GM12878 (cell line): Measurements from ENCODE around the gene DST. TPM values are rescaled to one million over a fixed set of nuclear protein-coding genes. Genes with fewer than 3 reads are reported as not detected.

Experiments used
- ATAC-seq: fragments of 200-7000 bp; cut with Tn5 transposase; 3 replicates; pipeline ENCODE4 v1.9.1; 2020; ENCODE audit warnings: mild to moderate bottlenecking, moderate library complexity
- BruUV-seq: library from RNA; stranded (reverse); fragments of 400-500 nt; replicated peaks from 2 replicates; lab custom pipeline; 2021; lab: Mats Ljungman, UMichigan
- CTCF ChIA-PET: fragments of 300-600 bp; sonication (Branson Sonifier 250); formaldehyde crosslinking; extraction: SDS; loops from one replicate; lab custom pipeline; 2021; ENCODE audit warnings: inconsistent platforms; lab: Yijun Ruan, JAX
- POLR2A ChIA-PET: fragments of 350-600 bp; formaldehyde crosslinking; extraction: SDS; loops from one replicate; lab custom pipeline; 2021; ENCODE audit warnings: inconsistent platforms; lab: Charles Lee
- RAD21 ChIA-PET: fragments of 300-600 bp; sonication (Branson Sonifier 250); formaldehyde crosslinking; loops from one replicate; lab custom pipeline; 2023; ENCODE audit warnings: antibody characterized with exemption; ENCODE audit not compliant: unreplicated experiment; lab: Charles Lee
- SMC1A ChIA-PET: fragments of 300-600 bp; sonication (Branson Sonifier 250); formaldehyde crosslinking; loops from one replicate; lab custom pipeline; 2023; ENCODE audit not compliant: unreplicated experiment, uncharacterized antibody; lab: Charles Lee
- DNase-seq: peaks from one replicate; pipeline ENCODE4 v3.0.0-alpha.2; 2011; ENCODE audit warnings: low read depth, low spot score
- FAIRE-seq: peaks from 3 replicates; lab custom pipeline; 2011; peaks lifted over from hg19 to GRCh38; lab: Jason Lieb, UNC
- H2AFZ ChIP-seq: 2 replicates; pipeline ENCODE4 v1.6.0; 2011; ENCODE audit warnings: low read depth, low read length, control low read depth; ENCODE audit not compliant: control insufficient read depth
- H3K27ac ChIP-seq: 2 replicates; pipeline ENCODE4 v1.5.1; 2011; ENCODE audit warnings: control low read depth; ENCODE audit not compliant: control insufficient read depth, insufficient read depth
- H3K27me3 ChIP-seq, 2 experiments: replicated peaks in 1 of 2; 2 replicates each; pipeline versions ENCODE4 v1.6.0 to v1.6.1; 2011; ENCODE audit warnings: low read length in 1 of 2; ENCODE audit not compliant: control insufficient read depth in 2 of 2, insufficient read depth in 2 of 2
- H3K36me3 ChIP-seq, 2 experiments: 2 replicates each; pipeline ENCODE4 v1.5.1; 2011; ENCODE audit warnings: low read length in 1 of 2; ENCODE audit not compliant: control insufficient read depth in 2 of 2, insufficient read depth in 2 of 2
- H3K4me1 ChIP-seq: 2 replicates; pipeline ENCODE4 v1.6.1; 2011; ENCODE audit warnings: mild to moderate bottlenecking, low read length, moderate library complexity, mixed read lengths; ENCODE audit not compliant: control insufficient read depth, insufficient read depth
- H3K4me2 ChIP-seq: 2 replicates; pipeline ENCODE4 v1.6.0; 2011; ENCODE audit warnings: control low read depth; ENCODE audit not compliant: control insufficient read depth, insufficient read depth
- H3K4me3 ChIP-seq: fragments of 200-600 bp; sonication (generic); 2 replicates; pipeline ENCODE4 v1.5.1; 2016
- H3K79me2 ChIP-seq: 2 replicates; pipeline ENCODE4 v1.6.0; 2011; ENCODE audit warnings: low read length; ENCODE audit not compliant: control insufficient read depth, insufficient read depth
- H3K9ac ChIP-seq: 2 replicates; pipeline ENCODE4 v1.8.0; 2011; ENCODE audit warnings: low read length, control low read depth, mixed read lengths; ENCODE audit not compliant: control insufficient read depth, insufficient read depth
- H3K9me3 ChIP-seq: replicated peaks from 3 replicates; pipeline ENCODE4 v1.5.1; 2011; ENCODE audit warnings: mild to moderate bottlenecking, low read length; ENCODE audit not compliant: control insufficient read depth, insufficient read depth
- H4K20me1 ChIP-seq: 2 replicates; pipeline ENCODE4 v1.6.0; 2011; ENCODE audit not compliant: control insufficient read depth, insufficient read depth
- CBX5 ChIP-seq: sonication (generic); IDR thresholded peaks from 2 replicates; pipeline ENCODE4 v1.6.1; 2016; ENCODE audit warnings: low read depth, moderate library complexity, mild to moderate bottlenecking, inconsistent platforms
- MAX ChIP-seq: IDR thresholded peaks from 2 replicates; pipeline ENCODE4 v1.6.1; 2012; ENCODE audit warnings: low read depth, low read length, improper control_type of control experiment
- POU2F2 ChIP-seq: IDR thresholded peaks from 3 replicates; pipeline ENCODE4 v1.6.1; 2011; ENCODE audit warnings: low read depth, mild to moderate bottlenecking, low read length, borderline replicate concordance
- RCOR1 ChIP-seq: conservative IDR thresholded peaks from 2 replicates; pipeline ENCODE4 v1.6.1; 2012; ENCODE audit warnings: low read depth, low read length, improper control_type of control experiment
- RELB ChIP-seq: fragments of 450-650 bp; IDR thresholded peaks from 2 replicates; pipeline ENCODE4 v1.6.1; 2017; ENCODE audit warnings: low read depth, mild to moderate bottlenecking, moderate library complexity
- RUNX3 ChIP-seq: IDR thresholded peaks from 2 replicates; pipeline ENCODE4 v1.6.1; 2012; ENCODE audit warnings: low read length, inconsistent platforms
- TBL1XR1 ChIP-seq: IDR thresholded peaks from 2 replicates; pipeline ENCODE4 v1.6.1; 2012; ENCODE audit warnings: low read depth, low read length, improper control_type of control experiment
- ZNF24 ChIP-seq: fragments of 450-650 bp; IDR thresholded peaks from 2 replicates; pipeline ENCODE4 v1.6.1; 2017; ENCODE audit warnings: antibody characterized with exemption, mild to moderate bottlenecking
- WGBS: methylation state at CpG from one replicate; pipeline ENCODE4 v1.1.6; 2016; ENCODE audit warnings: low lambda C conversion rate; ENCODE audit not compliant: insufficient replicate concordance, insufficient coverage; ENCODE audit errors: missing lambda C conversion rate; 5-methylcytosine and 5-hydroxymethylcytosine counted together
- in situ Hi-C: fragments of 300-500 bp; cut with MboI; formaldehyde crosslinking; loops from 9 replicates; pipeline ENCODE4 v1.14.3; 2018; ENCODE audit warnings: mixed read lengths
- intact Hi-C: fragments of 100-400 bp; cut with micrococcal nuclease; formaldehyde crosslinking; loops from one replicate; pipeline ENCODE4 v1.14.2; 2022; ENCODE audit not compliant: unreplicated experiment
- polyA plus RNA-seq, 11 experiments: library from polyadenylated mRNA; depleted of rRNA in 4 of 11; unstranded in 6 of 11; stranded (reverse) in 5 of 11; fragments of >200 nt; fragmentation: Nextera tagmentation in 4 of 11; fragmentation: Illumina TruSeq in 1 of 11; extraction: Ambion mirVana in 4 of 11; extraction: Trizol in 1 of 11; gene quantifications; 1 replicate in 1 of 11; 2 replicates in 10 of 11; pipeline versions ENCODE4 v1.2.1 to v1.2.3, GENCODE V29; 2011 to 2016; ENCODE audit warnings: inconsistent platforms in 2 of 11, missing spikeins in 2 of 11, low read depth in 1 of 11
- total RNA-seq, 4 experiments: library from RNA; depleted of rRNA in 3 of 4; stranded (reverse); fragments of >200 nt in 3 of 4; fragmentation: Illumina TruSeq in 1 of 4; extraction: Trizol in 1 of 4; gene quantifications; 2 replicates each; pipeline versions ENCODE4 v1.2.1 to v1.2.3, GENCODE V29; 2013 to 2021
- TF ChIP-seq, protein P1 (sequence below): fragments of 450-650 bp; IDR thresholded peaks from 2 replicates; pipeline ENCODE4 v1.6.1; 2017; ENCODE audit warnings: mild to moderate bottlenecking, moderate library complexity

The DST gene
- total and polyA plus RNA-seq, 10 of the 15 experiments (the other 5 are each of a cell fraction or from before 2014, with no cell fraction given): 32.1 to 156 (median 75.0) TPM

GRCh38 chr6:56594699-56595098, 48.0 kb downstream of the DST start:
- no peaks in the 10 kb centered on the region for H3K79me2 ChIP-seq
- POLR2A ChIA-PET: interaction anchor here (1.0 to 2.4 kb wide), 6 partner anchors 24 to 258 kb away, joined by 3 to 26 read pairs (median 4); no protein-coding TSS in a partner anchor
- SMC1A ChIA-PET: interaction anchor here (0.5 to 4.4 kb wide), 37 partner anchors 9 to 296 kb away, joined by 3 to 24 read pairs (median 6); no protein-coding TSS in a partner anchor
- H4K20me1 ChIP-seq: no peaks in the 10 kb centered on the region
- no peak overlapping the region for H2AFZ ChIP-seq
- no peaks in the 10 kb centered on the region for H3K9me3 ChIP-seq
- intact Hi-C loops: loop anchor here (2.0 kb wide), 2 partner anchors 52 to 280 kb away; no protein-coding TSS in a partner anchor
- no peak overlapping the region for H3K9ac ChIP-seq
- no peak overlapping the region; the same call in 1 of the 2 replicates for H3K4me2 ChIP-seq
- in situ Hi-C loops: loop anchor here (5.0 to 25.0 kb wide), 2 partner anchors 232 to 607 kb away; no protein-coding TSS in a partner anchor
- DNase-seq: peak; percentile 24
- TF ChIP-seq RUNX3 (no peak), TBL1XR1 (no peak), RCOR1 (no peak), MAX (no peak)
- BruUV-seq: no TSS peak
- H3K27me3 ChIP-seq: no peaks in the 10 kb centered on the region
- CTCF ChIA-PET: interaction anchor here (0.7 to 5.9 kb wide), 50 partner anchors 10 to 722 kb away, joined by 3 to 84 read pairs (median 8); partner anchors contain the start of genes BEND6 and PRIM2
- no peak overlapping the region for H3K4me3 ChIP-seq
- H3K36me3 ChIP-seq: peaks cover 0 to 26% of the 10 kb centered on the region in 2 experiments; a peak in 3 of 4 replicates
- RAD21 ChIA-PET: interaction anchor here (0.7 to 3.9 kb wide), 23 partner anchors 13 to 280 kb away, joined by 3 to 36 read pairs (median 4); no protein-coding TSS in a partner anchor
- peaks cover 25% of the 10 kb centered on the region for H3K4me1 ChIP-seq
- FAIRE-seq: no peak
- peak; percentile 36 for ATAC-seq
- H3K27ac ChIP-seq: peak overlapping the region; percentile 62

GRCh38 chr6:56593801-56594318, 48.8 kb downstream of the DST start:
- ChIA-PET POLR2A (interaction anchor here (0.6 to 2.4 kb wide), 6 partner anchors 23 to 573 kb away, joined by 3 to 26 read pairs (median 4); no protein-coding TSS in a partner anchor), SMC1A (interaction anchor here (0.8 to 4.4 kb wide), 36 partner anchors 10 to 297 kb away, joined by 3 to 24 read pairs (median 6); no protein-coding TSS in a partner anchor), RAD21 (interaction anchor here (0.8 to 3.9 kb wide), 20 partner anchors 12 to 271 kb away, joined by 3 to 36 read pairs (median 4); no protein-coding TSS in a partner anchor), CTCF (interaction anchor here (0.7 to 5.9 kb wide), 46 partner anchors 10 to 371 kb away, joined by 3 to 84 read pairs (median 9); partner anchors contain the start of gene BEND6)
- peaks cover 0 to 27% of the 10 kb centered on the region in 2 experiments; a peak in 3 of 4 replicates for H3K36me3 ChIP-seq
- H3K9ac ChIP-seq: no peak overlapping the region
- no TSS peak for BruUV-seq
- DNase-seq (peak; percentile 93), ATAC-seq (peak; percentile 91), FAIRE-seq (peak; percentile 100)
- 0% methylated on average over 5 of the region's 5 CpGs for WGBS
- no peaks in the 10 kb centered on the region for H4K20me1 ChIP-seq
- no peaks in the 10 kb centered on the region for H3K79me2 ChIP-seq
- intact Hi-C loops (loop anchor here (1.0 to 2.0 kb wide), 3 partner anchors 51 to 279 kb away; no protein-coding TSS in a partner anchor), in situ Hi-C loops (loop anchor here (5.0 to 25.0 kb wide), 2 partner anchors 232 to 607 kb away; no protein-coding TSS in a partner anchor)
- peaks cover 25% of the 10 kb centered on the region for H3K4me1 ChIP-seq
- peak overlapping the region; percentile 65 for H3K27ac ChIP-seq
- H3K9me3 ChIP-seq: no peaks in the 10 kb centered on the region; the same call in 2 of the 3 replicates
- H3K27me3 ChIP-seq: no peaks in the 10 kb centered on the region
- H3K4me3 ChIP-seq: 0 out of 2 replicates have a peak overlapping the region, but pooled peaks have one; percentile 6
- H2AFZ ChIP-seq: no peak overlapping the region
- H3K4me2 ChIP-seq: peak overlapping the region; percentile 76
- TF ChIP-seq RELB (peak; percentile 83), POU2F2 (no peak), ZNF24 (peak; percentile 99), CBX5 (peak; percentile 84; the same call in 1 of the 2 replicates)
- TF ChIP-seq, protein P1, sequence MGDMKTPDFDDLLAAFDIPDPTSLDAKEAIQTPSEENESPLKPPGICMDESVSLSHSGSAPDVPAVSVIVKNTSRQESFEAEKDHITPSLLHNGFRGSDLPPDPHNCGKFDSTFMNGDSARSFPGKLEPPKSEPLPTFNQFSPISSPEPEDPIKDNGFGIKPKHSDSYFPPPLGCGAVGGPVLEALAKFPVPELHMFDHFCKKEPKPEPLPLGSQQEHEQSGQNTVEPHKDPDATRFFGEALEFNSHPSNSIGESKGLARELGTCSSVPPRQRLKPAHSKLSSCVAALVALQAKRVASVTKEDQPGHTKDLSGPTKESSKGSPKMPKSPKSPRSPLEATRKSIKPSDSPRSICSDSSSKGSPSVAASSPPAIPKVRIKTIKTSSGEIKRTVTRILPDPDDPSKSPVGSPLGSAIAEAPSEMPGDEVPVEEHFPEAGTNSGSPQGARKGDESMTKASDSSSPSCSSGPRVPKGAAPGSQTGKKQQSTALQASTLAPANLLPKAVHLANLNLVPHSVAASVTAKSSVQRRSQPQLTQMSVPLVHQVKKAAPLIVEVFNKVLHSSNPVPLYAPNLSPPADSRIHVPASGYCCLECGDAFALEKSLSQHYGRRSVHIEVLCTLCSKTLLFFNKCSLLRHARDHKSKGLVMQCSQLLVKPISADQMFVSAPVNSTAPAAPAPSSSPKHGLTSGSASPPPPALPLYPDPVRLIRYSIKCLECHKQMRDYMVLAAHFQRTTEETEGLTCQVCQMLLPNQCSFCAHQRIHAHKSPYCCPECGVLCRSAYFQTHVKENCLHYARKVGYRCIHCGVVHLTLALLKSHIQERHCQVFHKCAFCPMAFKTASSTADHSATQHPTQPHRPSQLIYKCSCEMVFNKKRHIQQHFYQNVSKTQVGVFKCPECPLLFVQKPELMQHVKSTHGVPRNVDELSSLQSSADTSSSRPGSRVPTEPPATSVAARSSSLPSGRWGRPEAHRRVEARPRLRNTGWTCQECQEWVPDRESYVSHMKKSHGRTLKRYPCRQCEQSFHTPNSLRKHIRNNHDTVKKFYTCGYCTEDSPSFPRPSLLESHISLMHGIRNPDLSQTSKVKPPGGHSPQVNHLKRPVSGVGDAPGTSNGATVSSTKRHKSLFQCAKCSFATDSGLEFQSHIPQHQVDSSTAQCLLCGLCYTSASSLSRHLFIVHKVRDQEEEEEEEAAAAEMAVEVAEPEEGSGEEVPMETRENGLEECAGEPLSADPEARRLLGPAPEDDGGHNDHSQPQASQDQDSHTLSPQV: no peak
